A549 (cell line): ENCODE results near the gene RIMBP2.

Experiments
- BHLHE40 ChIP-seq: IDR thresholded peaks from 2 replicates; pipeline ENCODE4 v1.6.1; 2012; ENCODE audit warnings: low read depth, low read length, inconsistent platforms
- CHD2 ChIP-seq: fragments of 150-350 bp; IDR thresholded peaks from 2 replicates; pipeline ENCODE4 v1.6.1; 2014; ENCODE audit warnings: low read length; ENCODE audit not compliant: partially characterized antibody
- CTCF ChIP-seq: fragments of >200 bp; sonication (Bioruptor Twin); formaldehyde crosslinking; IDR thresholded peaks from 3 replicates; pipeline ENCODE4 v1.5.1; 2016
- EHF ChIP-seq: fragments of 250-450 bp; sonication (Bioruptor Pico); IDR thresholded peaks from 2 replicates; pipeline ENCODE4 v1.5.0; 2020; ENCODE audit warnings: mild to moderate bottlenecking
- ELK1 ChIP-seq: fragments of 150-350 bp; IDR thresholded peaks from 2 replicates; pipeline ENCODE4 v1.6.1; 2014; ENCODE audit warnings: low read depth, mild to moderate bottlenecking, low read length
- EP300 ChIP-seq, 2 experiments: fragments of >200 bp; sonication (Bioruptor Twin); formaldehyde crosslinking; IDR thresholded peaks; 2 replicates in 1 of 2; 3 replicates in 1 of 2; pipeline ENCODE4 v1.6.1; 2016 to 2017
- GATA3 ChIP-seq: IDR thresholded peaks from 2 replicates; pipeline ENCODE4 v1.6.1; 2012; ENCODE audit warnings: borderline replicate concordance
- JUN ChIP-seq, 2 experiments: fragments of >200 bp; sonication (Bioruptor Twin); formaldehyde crosslinking; IDR thresholded peaks; 2 replicates in 1 of 2; 3 replicates in 1 of 2; pipeline ENCODE4 v1.6.1; 2016 to 2017
- PBX3 ChIP-seq: IDR thresholded peaks from 2 replicates; pipeline ENCODE4 v1.6.1; 2012
- POLR2A ChIP-seq: IDR thresholded peaks from 2 replicates; pipeline ENCODE4 v1.6.1; 2012; ENCODE audit warnings: mild to moderate bottlenecking, low read length
- REST ChIP-seq: fragments of 200-600 bp; sonication (generic); IDR thresholded peaks from 2 replicates; pipeline ENCODE4 v1.6.1; 2016; ENCODE audit warnings: antibody characterized with exemption, mild to moderate bottlenecking, moderate library complexity
- RNF2 ChIP-seq: fragments of 200-600 bp; sonication (generic); IDR thresholded peaks from 2 replicates; pipeline ENCODE4 v1.6.1; 2016; ENCODE audit warnings: low read depth, mild to moderate bottlenecking, antibody characterized with exemption, moderate library complexity, borderline replicate concordance
- USF2 ChIP-seq: fragments of 450-650 bp; IDR thresholded peaks from 2 replicates; pipeline ENCODE4 v1.6.1; 2014; ENCODE audit warnings: antibody characterized with exemption
- ZC3H11A ChIP-seq: fragments of 450-650 bp; IDR thresholded peaks from 2 replicates; pipeline ENCODE4 v1.6.1; 2014; ENCODE audit warnings: antibody characterized with exemption, mild to moderate bottlenecking

- TF ChIP-seq GATA3, result no peak
- no peak for TF ChIP-seq EP300 (IDR thresholded peaks at IDR 0.05)
- no peak for TF ChIP-seq RNF2
- TF ChIP-seq REST, result no peak
- TF ChIP-seq CTCF, result no peak
- no peak for TF ChIP-seq POLR2A
- TF ChIP-seq CHD2, result no peak
- TF ChIP-seq BHLHE40, result no peak
- no peak for TF ChIP-seq ELK1
- TF ChIP-seq EHF (CRISPR knock-in tag), result no peak
- no peak for TF ChIP-seq ZC3H11A
- no peak for TF ChIP-seq USF2
- TF ChIP-seq JUN (IDR thresholded peaks at IDR 0.05), result no peak
- no peak for TF ChIP-seq PBX3
Observed at GRCh38 chr12:130685250-130685787, 30.8 kb downstream of the RIMBP2 start.
